ENCODE measurements around the gene ANKRD42. TPM values are rescaled to one million over a fixed set of nuclear protein-coding genes. Genes with fewer than 3 reads are reported as not detected.

ANKRD42 gene
- polyA plus RNA-seq, 1 of the 3 experiments (the other 2 are of a cell fraction) = 13.3 TPM

DNA sequence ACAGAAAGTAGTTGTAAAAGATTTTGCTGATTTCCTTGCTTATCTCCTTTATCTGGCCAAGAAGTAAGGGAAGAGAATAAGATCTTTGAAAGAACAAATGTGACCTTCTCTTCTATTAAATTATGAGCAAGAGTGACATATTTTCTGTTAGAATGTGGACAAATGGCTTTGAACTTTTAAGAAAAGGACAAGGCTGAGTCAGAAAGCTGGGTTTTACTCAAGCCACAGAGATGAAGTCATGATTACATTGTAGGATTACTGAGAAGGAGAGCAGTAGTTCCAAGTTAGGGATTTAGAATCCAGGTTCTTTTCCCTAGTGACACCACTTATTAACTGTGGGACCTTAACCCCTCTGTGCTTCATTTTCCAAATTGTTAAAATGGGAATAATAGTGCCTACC is 79.1 kb downstream of the ANKRD42 start (continued):
- TF ChIP-seq TEAD4 (IDR thresholded peaks at IDR 0.05; ENCODE audit: borderline replicate concordance, insufficient read depth) (0 out of 2 replicates have a peak, but pooled peaks have one; percentile 24), POLR2AphosphoS5 (IDR thresholded peaks at IDR 0.05; ENCODE audit: low read depth, low read length) (no peak), NFIC (IDR thresholded peaks at IDR 0.05; ENCODE audit: borderline replicate concordance) (no peak), GATA2 (CRISPR knock-in tag; IDR thresholded peaks at IDR 0.05) (no peak), MXI1 (IDR thresholded peaks at IDR 0.05; ENCODE audit: low read depth, low read length) (no peak), MEF2A (IDR thresholded peaks at IDR 0.05; ENCODE audit: borderline replicate concordance, low read depth) (no peak)
- TF ChIP-seq, protein P1, sequence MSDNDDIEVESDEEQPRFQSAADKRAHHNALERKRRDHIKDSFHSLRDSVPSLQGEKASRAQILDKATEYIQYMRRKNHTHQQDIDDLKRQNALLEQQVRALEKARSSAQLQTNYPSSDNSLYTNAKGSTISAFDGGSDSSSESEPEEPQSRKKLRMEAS (IDR thresholded peaks at IDR 0.05; ENCODE audit: low read depth) = no peak
- TF ChIP-seq, protein P2, sequence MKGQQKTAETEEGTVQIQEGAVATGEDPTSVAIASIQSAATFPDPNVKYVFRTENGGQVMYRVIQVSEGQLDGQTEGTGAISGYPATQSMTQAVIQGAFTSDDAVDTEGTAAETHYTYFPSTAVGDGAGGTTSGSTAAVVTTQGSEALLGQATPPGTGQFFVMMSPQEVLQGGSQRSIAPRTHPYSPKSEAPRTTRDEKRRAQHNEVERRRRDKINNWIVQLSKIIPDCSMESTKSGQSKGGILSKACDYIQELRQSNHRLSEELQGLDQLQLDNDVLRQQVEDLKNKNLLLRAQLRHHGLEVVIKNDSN (IDR thresholded peaks at IDR 0.05; ENCODE audit: borderline replicate concordance, low read depth) = no peak

DNA sequence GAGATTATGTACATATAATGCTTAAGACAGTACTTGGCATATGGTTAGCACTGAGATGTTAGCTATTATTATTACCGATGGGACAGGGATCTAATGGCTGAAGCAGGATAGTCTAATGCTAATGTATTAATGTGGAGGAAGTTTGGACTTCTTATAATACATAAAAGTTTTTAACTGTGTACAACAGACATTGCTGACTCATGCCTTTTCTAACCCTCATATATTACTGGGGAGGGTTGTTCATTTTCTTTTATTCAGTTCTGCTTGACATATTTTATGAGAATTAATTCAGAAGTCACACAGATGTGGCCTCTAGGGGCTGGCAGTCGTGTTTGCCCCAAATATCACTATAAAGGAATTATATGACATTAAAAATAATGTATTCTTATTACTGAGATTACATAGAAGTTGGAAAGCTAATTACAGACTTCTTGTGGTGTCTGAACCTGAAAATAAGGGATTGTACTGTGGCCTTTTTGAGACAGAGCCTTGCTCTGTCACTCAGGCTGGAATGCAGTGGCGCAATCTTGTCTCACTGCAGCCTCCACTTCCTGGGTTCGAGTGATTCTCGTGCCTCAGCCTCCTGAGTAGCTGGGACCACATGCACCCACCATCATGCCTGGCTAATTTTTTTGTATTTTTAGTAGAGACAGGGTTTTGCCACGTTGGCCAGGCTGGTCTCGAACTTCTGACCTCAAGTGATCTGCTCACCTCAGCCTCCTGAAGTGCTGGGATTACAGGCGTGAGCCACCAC is 82.6 kb downstream of the ANKRD42 start:
- peaks cover 63% of the 10 kb centered on the region for H3K79me2 ChIP-seq (ENCODE audit: insufficient read depth)
- peaks cover 0 to 12% of the 10 kb centered on the region in 2 experiments; a peak in 2 of 4 replicates for H3K4me1 ChIP-seq (ENCODE audit: control insufficient read depth in 1 of 2, insufficient read depth in 2 of 2, low read depth in 1 of 2, low read length in 1 of 2)
- ChIA-PET CTCF (interaction anchor here (0.9 to 2.7 kb wide), 5 partner anchors 10 to 544 kb away, joined by 3 to 14 read pairs (median 5); partner anchors contain the start of gene CCDC90B), POLR2A (interaction anchor here (1.5 kb wide), 1 partner anchor 10 kb away, joined by 5 read pairs; the partner anchor contains the start of gene CCDC90B)
- H3K36me3 ChIP-seq (replicated peaks in 1 of 2; ENCODE audit: control insufficient read depth in 1 of 2, insufficient read depth in 2 of 2, low read length in 1 of 2) = peaks cover 78 to 85% of the 10 kb centered on the region in 2 experiments
- no peak overlapping the region; a peak in 1 of 4 replicates for H3K27ac ChIP-seq (ENCODE audit: low read depth in 2 of 2, low read length in 1 of 2)
- whole genome bisulfite sequencing (ENCODE audit: low lambda C conversion rate) = 89% methylated on average over 8 of the region's 8 CpGs
- H3K9ac ChIP-seq = no peak overlapping the region
- peaks cover 14% of the 10 kb centered on the region; the same call in 1 of the 2 replicates for H4K20me1 ChIP-seq (ENCODE audit: insufficient read depth)
- peaks cover 50% of the 10 kb centered on the region for H3F3A ChIP-seq (replicated peaks; ENCODE audit: insufficient read depth)
- no peak overlapping the region for H3K4me3 ChIP-seq (ENCODE audit: low read depth in 2 of 2, low read length in 1 of 2)
- no peaks in the 10 kb centered on the region for H3K9me3 ChIP-seq
- H2AFZ ChIP-seq (ENCODE audit: low read depth) = no peak overlapping the region
- H3K9me2 ChIP-seq = no peaks in the 10 kb centered on the region
- no peak overlapping the region for H3K4me2 ChIP-seq
- no peak for DNase-seq
- no peaks in the 10 kb centered on the region for H3K27me3 ChIP-seq (ENCODE audit: insufficient read depth)
- TF ChIP-seq MEF2A (IDR thresholded peaks at IDR 0.05; ENCODE audit: borderline replicate concordance, low read depth) (no peak), GABPA (IDR thresholded peaks at IDR 0.05; ENCODE audit: low read depth) (no peak), RFX5 (IDR thresholded peaks at IDR 0.05; ENCODE audit: low read length) (no peak), POLR2AphosphoS5 (IDR thresholded peaks at IDR 0.05; ENCODE audit: low read depth, low read length) (no peak), NFIC (IDR thresholded peaks at IDR 0.05; ENCODE audit: borderline replicate concordance) (no peak), RCOR1 (IDR thresholded peaks at IDR 0.05; ENCODE audit: low read length) (no peak), NRF1 (IDR thresholded peaks at IDR 0.05; ENCODE audit: low read depth, low read length) (no peak), TCF12 (IDR thresholded peaks at IDR 0.05) (no peak), EZH2phosphoT487 (IDR thresholded peaks at IDR 0.05; ENCODE audit: borderline replicate concordance, low read depth) (no peak), RAD21 (IDR thresholded peaks at IDR 0.05; ENCODE audit: low read length) (no peak), SMC3 (IDR thresholded peaks at IDR 0.05; ENCODE audit: low read depth, low read length) (no peak), SIN3A (IDR thresholded peaks at IDR 0.05; ENCODE audit: borderline replicate concordance, low read depth, low read length) (no peak)
- TF ChIP-seq, protein P3, sequence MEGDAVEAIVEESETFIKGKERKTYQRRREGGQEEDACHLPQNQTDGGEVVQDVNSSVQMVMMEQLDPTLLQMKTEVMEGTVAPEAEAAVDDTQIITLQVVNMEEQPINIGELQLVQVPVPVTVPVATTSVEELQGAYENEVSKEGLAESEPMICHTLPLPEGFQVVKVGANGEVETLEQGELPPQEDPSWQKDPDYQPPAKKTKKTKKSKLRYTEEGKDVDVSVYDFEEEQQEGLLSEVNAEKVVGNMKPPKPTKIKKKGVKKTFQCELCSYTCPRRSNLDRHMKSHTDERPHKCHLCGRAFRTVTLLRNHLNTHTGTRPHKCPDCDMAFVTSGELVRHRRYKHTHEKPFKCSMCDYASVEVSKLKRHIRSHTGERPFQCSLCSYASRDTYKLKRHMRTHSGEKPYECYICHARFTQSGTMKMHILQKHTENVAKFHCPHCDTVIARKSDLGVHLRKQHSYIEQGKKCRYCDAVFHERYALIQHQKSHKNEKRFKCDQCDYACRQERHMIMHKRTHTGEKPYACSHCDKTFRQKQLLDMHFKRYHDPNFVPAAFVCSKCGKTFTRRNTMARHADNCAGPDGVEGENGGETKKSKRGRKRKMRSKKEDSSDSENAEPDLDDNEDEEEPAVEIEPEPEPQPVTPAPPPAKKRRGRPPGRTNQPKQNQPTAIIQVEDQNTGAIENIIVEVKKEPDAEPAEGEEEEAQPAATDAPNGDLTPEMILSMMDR (IDR thresholded peaks at IDR 0.05) = no peak
- TF ChIP-seq, protein P4, sequence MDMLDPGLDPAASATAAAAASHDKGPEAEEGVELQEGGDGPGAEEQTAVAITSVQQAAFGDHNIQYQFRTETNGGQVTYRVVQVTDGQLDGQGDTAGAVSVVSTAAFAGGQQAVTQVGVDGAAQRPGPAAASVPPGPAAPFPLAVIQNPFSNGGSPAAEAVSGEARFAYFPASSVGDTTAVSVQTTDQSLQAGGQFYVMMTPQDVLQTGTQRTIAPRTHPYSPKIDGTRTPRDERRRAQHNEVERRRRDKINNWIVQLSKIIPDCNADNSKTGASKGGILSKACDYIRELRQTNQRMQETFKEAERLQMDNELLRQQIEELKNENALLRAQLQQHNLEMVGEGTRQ (IDR thresholded peaks at IDR 0.05; ENCODE audit: borderline replicate concordance, low read depth, low read length) = no peak
- TF ChIP-seq, protein P5, sequence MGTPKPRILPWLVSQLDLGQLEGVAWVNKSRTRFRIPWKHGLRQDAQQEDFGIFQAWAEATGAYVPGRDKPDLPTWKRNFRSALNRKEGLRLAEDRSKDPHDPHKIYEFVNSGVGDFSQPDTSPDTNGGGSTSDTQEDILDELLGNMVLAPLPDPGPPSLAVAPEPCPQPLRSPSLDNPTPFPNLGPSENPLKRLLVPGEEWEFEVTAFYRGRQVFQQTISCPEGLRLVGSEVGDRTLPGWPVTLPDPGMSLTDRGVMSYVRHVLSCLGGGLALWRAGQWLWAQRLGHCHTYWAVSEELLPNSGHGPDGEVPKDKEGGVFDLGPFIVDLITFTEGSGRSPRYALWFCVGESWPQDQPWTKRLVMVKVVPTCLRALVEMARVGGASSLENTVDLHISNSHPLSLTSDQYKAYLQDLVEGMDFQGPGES (IDR thresholded peaks at IDR 0.05; ENCODE audit: low read depth, low read length) = no peak
- TF ChIP-seq, protein P6, sequence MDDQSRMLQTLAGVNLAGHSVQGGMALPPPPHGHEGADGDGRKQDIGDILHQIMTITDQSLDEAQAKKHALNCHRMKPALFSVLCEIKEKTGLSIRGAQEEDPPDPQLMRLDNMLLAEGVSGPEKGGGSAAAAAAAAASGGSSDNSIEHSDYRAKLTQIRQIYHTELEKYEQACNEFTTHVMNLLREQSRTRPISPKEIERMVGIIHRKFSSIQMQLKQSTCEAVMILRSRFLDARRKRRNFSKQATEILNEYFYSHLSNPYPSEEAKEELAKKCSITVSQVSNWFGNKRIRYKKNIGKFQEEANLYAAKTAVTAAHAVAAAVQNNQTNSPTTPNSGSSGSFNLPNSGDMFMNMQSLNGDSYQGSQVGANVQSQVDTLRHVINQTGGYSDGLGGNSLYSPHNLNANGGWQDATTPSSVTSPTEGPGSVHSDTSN (IDR thresholded peaks at IDR 0.05) = no peak
